GM12878 (cell line): ENCODE measurements around the gene FBXL17. TPM values are rescaled to one million over a fixed set of nuclear protein-coding genes. Genes with fewer than 3 reads are reported as not detected.

Experiments
- ATAC-seq: fragments of 200-7000 bp; cut with Tn5 transposase; 3 replicates; pipeline ENCODE4 v1.9.1; 2020; ENCODE audit warnings: mild to moderate bottlenecking, moderate library complexity
- BruUV-seq: library from RNA; stranded (reverse); fragments of 400-500 nt; replicated peaks from 2 replicates; lab custom pipeline; 2021; lab: Mats Ljungman, UMichigan
- CTCF ChIA-PET: fragments of 300-600 bp; sonication (Branson Sonifier 250); formaldehyde crosslinking; extraction: SDS; loops from one replicate; lab custom pipeline; 2021; ENCODE audit warnings: inconsistent platforms; lab: Yijun Ruan, JAX
- POLR2A ChIA-PET: fragments of 350-600 bp; formaldehyde crosslinking; extraction: SDS; loops from one replicate; lab custom pipeline; 2021; ENCODE audit warnings: inconsistent platforms; lab: Charles Lee
- RAD21 ChIA-PET: fragments of 300-600 bp; sonication (Branson Sonifier 250); formaldehyde crosslinking; loops from one replicate; lab custom pipeline; 2023; ENCODE audit warnings: antibody characterized with exemption; ENCODE audit not compliant: unreplicated experiment; lab: Charles Lee
- SMC1A ChIA-PET: fragments of 300-600 bp; sonication (Branson Sonifier 250); formaldehyde crosslinking; loops from one replicate; lab custom pipeline; 2023; ENCODE audit not compliant: unreplicated experiment, uncharacterized antibody; lab: Charles Lee
- DNase-seq: peaks from one replicate; pipeline ENCODE4 v3.0.0-alpha.2; 2011; ENCODE audit warnings: low read depth, low spot score
- FAIRE-seq: peaks from 3 replicates; lab custom pipeline; 2011; peaks lifted over from hg19 to GRCh38; lab: Jason Lieb, UNC
- H2AFZ ChIP-seq: 2 replicates; pipeline ENCODE4 v1.6.0; 2011; ENCODE audit warnings: low read depth, low read length, control low read depth; ENCODE audit not compliant: control insufficient read depth
- H3K27ac ChIP-seq: 2 replicates; pipeline ENCODE4 v1.5.1; 2011; ENCODE audit warnings: control low read depth; ENCODE audit not compliant: control insufficient read depth, insufficient read depth
- H3K27me3 ChIP-seq, 2 experiments: replicated peaks in 1 of 2; 2 replicates each; pipeline versions ENCODE4 v1.6.0 to v1.6.1; 2011; ENCODE audit warnings: low read length in 1 of 2; ENCODE audit not compliant: control insufficient read depth in 2 of 2, insufficient read depth in 2 of 2
- H3K36me3 ChIP-seq, 2 experiments: 2 replicates each; pipeline ENCODE4 v1.5.1; 2011; ENCODE audit warnings: low read length in 1 of 2; ENCODE audit not compliant: control insufficient read depth in 2 of 2, insufficient read depth in 2 of 2
- H3K4me1 ChIP-seq: 2 replicates; pipeline ENCODE4 v1.6.1; 2011; ENCODE audit warnings: mild to moderate bottlenecking, low read length, moderate library complexity, mixed read lengths; ENCODE audit not compliant: control insufficient read depth, insufficient read depth
- H3K4me2 ChIP-seq: 2 replicates; pipeline ENCODE4 v1.6.0; 2011; ENCODE audit warnings: control low read depth; ENCODE audit not compliant: control insufficient read depth, insufficient read depth
- H3K4me3 ChIP-seq: fragments of 200-600 bp; sonication (generic); 2 replicates; pipeline ENCODE4 v1.5.1; 2016
- H3K79me2 ChIP-seq: 2 replicates; pipeline ENCODE4 v1.6.0; 2011; ENCODE audit warnings: low read length; ENCODE audit not compliant: control insufficient read depth, insufficient read depth
- H3K9ac ChIP-seq: 2 replicates; pipeline ENCODE4 v1.8.0; 2011; ENCODE audit warnings: low read length, control low read depth, mixed read lengths; ENCODE audit not compliant: control insufficient read depth, insufficient read depth
- H3K9me3 ChIP-seq: replicated peaks from 3 replicates; pipeline ENCODE4 v1.5.1; 2011; ENCODE audit warnings: mild to moderate bottlenecking, low read length; ENCODE audit not compliant: control insufficient read depth, insufficient read depth
- H4K20me1 ChIP-seq: 2 replicates; pipeline ENCODE4 v1.6.0; 2011; ENCODE audit not compliant: control insufficient read depth, insufficient read depth
- BHLHE40 ChIP-seq, 2 experiments: fragments of 450-650 bp in 1 of 2; IDR thresholded peaks; 2 replicates each; pipeline ENCODE4 v1.6.1; 2011 to 2017; ENCODE audit warnings: low read depth in 2 of 2, borderline replicate concordance in 1 of 2, improper control_type of control experiment in 1 of 2, low read length in 1 of 2, mild to moderate bottlenecking in 1 of 2
- CBX3 ChIP-seq: fragments of 200-600 bp; sonication (generic); IDR thresholded peaks from 2 replicates; pipeline ENCODE4 v1.6.1; 2016; ENCODE audit warnings: low read depth, borderline replicate concordance
- CEBPB ChIP-seq, 2 experiments: fragments of 150-350 bp in 1 of 2; IDR thresholded peaks; 2 replicates each; pipeline ENCODE4 v1.6.1; 2012 to 2014; ENCODE audit warnings: low read depth in 2 of 2, low read length in 2 of 2, borderline replicate concordance in 1 of 2, inconsistent platforms in 1 of 2
- CREM ChIP-seq: IDR thresholded peaks from 2 replicates; pipeline ENCODE4 v1.6.1; 2014; ENCODE audit warnings: antibody characterized with exemption, low read depth
- DPF2 ChIP-seq: fragments of 450-650 bp; IDR thresholded peaks from 2 replicates; pipeline ENCODE4 v1.6.1; 2017; ENCODE audit warnings: mild to moderate bottlenecking
- HDAC6 ChIP-seq: fragments of 200-600 bp; sonication (generic); IDR thresholded peaks from one replicate; pipeline ENCODE4 v1.8.0; 2017; ENCODE audit warnings: antibody characterized with exemption; ENCODE audit not compliant: unreplicated experiment
- MLLT1 ChIP-seq: fragments of 450-650 bp; IDR thresholded peaks from 2 replicates; pipeline ENCODE4 v1.6.1; 2016; ENCODE audit warnings: mild to moderate bottlenecking
- PAX8 ChIP-seq: fragments of 450-650 bp; IDR thresholded peaks from 2 replicates; pipeline ENCODE4 v1.6.1; 2017; ENCODE audit warnings: mild to moderate bottlenecking, moderate library complexity
- PBX3 ChIP-seq: IDR thresholded peaks from 2 replicates; pipeline ENCODE4 v1.6.1; 2011; ENCODE audit warnings: mild to moderate bottlenecking, low read depth, low read length, moderate library complexity; ENCODE audit not compliant: insufficient replicate concordance
- SIN3A ChIP-seq: IDR thresholded peaks from 2 replicates; pipeline ENCODE4 v1.6.1; 2012; ENCODE audit warnings: low read depth, low read length, improper control_type of control experiment
- SPI1 ChIP-seq: IDR thresholded peaks from 2 replicates; pipeline ENCODE4 v1.6.1; 2011; ENCODE audit warnings: low read depth, mild to moderate bottlenecking, low read length, moderate library complexity, borderline replicate concordance; ENCODE audit not compliant: insufficient read depth
- SUPT20H ChIP-seq: IDR thresholded peaks from 2 replicates; pipeline ENCODE4 v1.6.1; 2011; ENCODE audit warnings: low read depth, mild to moderate bottlenecking, low read length, moderate library complexity, borderline replicate concordance; ENCODE audit not compliant: control insufficient read depth
- TCF7 ChIP-seq: IDR thresholded peaks from 2 replicates; pipeline ENCODE4 v1.6.1; 2014; ENCODE audit warnings: antibody characterized with exemption, borderline replicate concordance
- ZNF384 ChIP-seq: IDR thresholded peaks from 2 replicates; pipeline ENCODE4 v1.6.1; 2012; ENCODE audit warnings: low read depth, mild to moderate bottlenecking, low read length, improper control_type of control experiment, borderline replicate concordance
- ZNF622 ChIP-seq: fragments of 450-650 bp; IDR thresholded peaks from 2 replicates; pipeline ENCODE4 v1.6.1; 2017; ENCODE audit warnings: mild to moderate bottlenecking, inconsistent platforms
- WGBS: methylation state at CpG from one replicate; pipeline ENCODE4 v1.1.6; 2016; ENCODE audit warnings: low lambda C conversion rate; ENCODE audit not compliant: insufficient replicate concordance, insufficient coverage; ENCODE audit errors: missing lambda C conversion rate; 5-methylcytosine and 5-hydroxymethylcytosine counted together
- in situ Hi-C: fragments of 300-500 bp; cut with MboI; formaldehyde crosslinking; loops from 9 replicates; pipeline ENCODE4 v1.14.3; 2018; ENCODE audit warnings: mixed read lengths
- intact Hi-C: fragments of 100-400 bp; cut with micrococcal nuclease; formaldehyde crosslinking; loops from one replicate; pipeline ENCODE4 v1.14.2; 2022; ENCODE audit not compliant: unreplicated experiment
- polyA plus RNA-seq, 11 experiments: library from polyadenylated mRNA; depleted of rRNA in 4 of 11; unstranded in 6 of 11; stranded (reverse) in 5 of 11; fragments of >200 nt; fragmentation: Nextera tagmentation in 4 of 11; fragmentation: Illumina TruSeq in 1 of 11; extraction: Ambion mirVana in 4 of 11; extraction: Trizol in 1 of 11; gene quantifications; 1 replicate in 1 of 11; 2 replicates in 10 of 11; pipeline versions ENCODE4 v1.2.1 to v1.2.3, GENCODE V29; 2011 to 2016; ENCODE audit warnings: inconsistent platforms in 2 of 11, missing spikeins in 2 of 11, low read depth in 1 of 11
- total RNA-seq, 4 experiments: library from RNA; depleted of rRNA in 3 of 4; stranded (reverse); fragments of >200 nt in 3 of 4; fragmentation: Illumina TruSeq in 1 of 4; extraction: Trizol in 1 of 4; gene quantifications; 2 replicates each; pipeline versions ENCODE4 v1.2.1 to v1.2.3, GENCODE V29; 2013 to 2021
- TF ChIP-seq, protein P1 (sequence below): IDR thresholded peaks from 2 replicates; pipeline ENCODE4 v1.6.1; 2012; ENCODE audit warnings: low read depth, low read length, improper control_type of control experiment
- TF ChIP-seq, protein P2 (sequence below): IDR thresholded peaks from 2 replicates; pipeline ENCODE4 v1.6.1; 2012; ENCODE audit warnings: mild to moderate bottlenecking, low read depth, low read length

The FBXL17 gene
- total and polyA plus RNA-seq, 10 of the 15 experiments (the other 5 are each of a cell fraction or from before 2014, with no cell fraction given): 0.88 to 9.0 (median 4.4) TPM

GRCh38 chr5:108181975-108182374 lies 199.9 kb downstream of the FBXL17 start:
- ATAC-seq (no peak), DNase-seq (no peak), FAIRE-seq (no peak)
- ChIA-PET SMC1A (interaction anchor here (1.1 kb wide), 2 partner anchors 9 to 17 kb away, joined by 4 to 5 read pairs; no protein-coding TSS in a partner anchor), RAD21 (interaction anchor here (0.8 kb wide), 1 partner anchor 726 kb away, joined by 3 read pairs; no protein-coding TSS in a partner anchor), CTCF (interaction anchor here (0.6 to 1.2 kb wide), 3 partner anchors 67 to 288 kb away, joined by 3 read pairs; no protein-coding TSS in a partner anchor), POLR2A (no interaction called here)
- Histone ChIP-seq H4K20me1 (no peaks in the 10 kb centered on the region), H3K36me3 (no peaks in the 10 kb centered on the region), H2AFZ (no peak overlapping the region), H3K27ac (no peak overlapping the region), H3K4me1 (no peaks in the 10 kb centered on the region), H3K9ac (no peak overlapping the region), H3K4me2 (no peak overlapping the region), H3K79me2 (no peaks in the 10 kb centered on the region), H3K4me3 (no peak overlapping the region), H3K9me3 (no peaks in the 10 kb centered on the region), H3K27me3 (no peaks in the 10 kb centered on the region)
- in situ Hi-C loops (no loop called here), intact Hi-C loops (no loop called here)
- no TSS peak for BruUV-seq
- 83% methylated on average over 7 of the region's 7 CpGs for WGBS
- TF ChIP-seq SPI1: no peak
- TF ChIP-seq HDAC6: no peak
- no peak for TF ChIP-seq ZNF622
- TF ChIP-seq MLLT1: no peak
- TF ChIP-seq, protein P1, sequence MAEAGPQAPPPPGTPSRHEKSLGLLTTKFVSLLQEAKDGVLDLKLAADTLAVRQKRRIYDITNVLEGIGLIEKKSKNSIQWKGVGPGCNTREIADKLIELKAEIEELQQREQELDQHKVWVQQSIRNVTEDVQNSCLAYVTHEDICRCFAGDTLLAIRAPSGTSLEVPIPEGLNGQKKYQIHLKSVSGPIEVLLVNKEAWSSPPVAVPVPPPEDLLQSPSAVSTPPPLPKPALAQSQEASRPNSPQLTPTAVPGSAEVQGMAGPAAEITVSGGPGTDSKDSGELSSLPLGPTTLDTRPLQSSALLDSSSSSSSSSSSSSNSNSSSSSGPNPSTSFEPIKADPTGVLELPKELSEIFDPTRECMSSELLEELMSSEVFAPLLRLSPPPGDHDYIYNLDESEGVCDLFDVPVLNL: no peak
- TF ChIP-seq SUPT20H: no peak
- no peak for TF ChIP-seq PBX3
- TF ChIP-seq, protein P2, sequence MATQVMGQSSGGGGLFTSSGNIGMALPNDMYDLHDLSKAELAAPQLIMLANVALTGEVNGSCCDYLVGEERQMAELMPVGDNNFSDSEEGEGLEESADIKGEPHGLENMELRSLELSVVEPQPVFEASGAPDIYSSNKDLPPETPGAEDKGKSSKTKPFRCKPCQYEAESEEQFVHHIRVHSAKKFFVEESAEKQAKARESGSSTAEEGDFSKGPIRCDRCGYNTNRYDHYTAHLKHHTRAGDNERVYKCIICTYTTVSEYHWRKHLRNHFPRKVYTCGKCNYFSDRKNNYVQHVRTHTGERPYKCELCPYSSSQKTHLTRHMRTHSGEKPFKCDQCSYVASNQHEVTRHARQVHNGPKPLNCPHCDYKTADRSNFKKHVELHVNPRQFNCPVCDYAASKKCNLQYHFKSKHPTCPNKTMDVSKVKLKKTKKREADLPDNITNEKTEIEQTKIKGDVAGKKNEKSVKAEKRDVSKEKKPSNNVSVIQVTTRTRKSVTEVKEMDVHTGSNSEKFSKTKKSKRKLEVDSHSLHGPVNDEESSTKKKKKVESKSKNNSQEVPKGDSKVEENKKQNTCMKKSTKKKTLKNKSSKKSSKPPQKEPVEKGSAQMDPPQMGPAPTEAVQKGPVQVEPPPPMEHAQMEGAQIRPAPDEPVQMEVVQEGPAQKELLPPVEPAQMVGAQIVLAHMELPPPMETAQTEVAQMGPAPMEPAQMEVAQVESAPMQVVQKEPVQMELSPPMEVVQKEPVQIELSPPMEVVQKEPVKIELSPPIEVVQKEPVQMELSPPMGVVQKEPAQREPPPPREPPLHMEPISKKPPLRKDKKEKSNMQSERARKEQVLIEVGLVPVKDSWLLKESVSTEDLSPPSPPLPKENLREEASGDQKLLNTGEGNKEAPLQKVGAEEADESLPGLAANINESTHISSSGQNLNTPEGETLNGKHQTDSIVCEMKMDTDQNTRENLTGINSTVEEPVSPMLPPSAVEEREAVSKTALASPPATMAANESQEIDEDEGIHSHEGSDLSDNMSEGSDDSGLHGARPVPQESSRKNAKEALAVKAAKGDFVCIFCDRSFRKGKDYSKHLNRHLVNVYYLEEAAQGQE: no peak
- no peak for TF ChIP-seq SIN3A
- TF ChIP-seq DPF2: no peak
- no peak for TF ChIP-seq CEBPB (IDR thresholded peaks at IDR 0.05; ENCODE audit: borderline replicate concordance in 1 of 2, low read depth in 2 of 2, low read length in 2 of 2)
- TF ChIP-seq CBX3: no peak
- TF ChIP-seq CREM: no peak
- TF ChIP-seq PAX8: no peak
- no peak for TF ChIP-seq TCF7
- TF ChIP-seq ZNF384: no peak
- no peak for TF ChIP-seq BHLHE40 (IDR thresholded peaks at IDR 0.05; ENCODE audit: borderline replicate concordance in 1 of 2, low read depth in 2 of 2, low read length in 1 of 2)
